Measurements from ENCODE around the gene RASAL3.

The RASAL3 gene

DNA sequence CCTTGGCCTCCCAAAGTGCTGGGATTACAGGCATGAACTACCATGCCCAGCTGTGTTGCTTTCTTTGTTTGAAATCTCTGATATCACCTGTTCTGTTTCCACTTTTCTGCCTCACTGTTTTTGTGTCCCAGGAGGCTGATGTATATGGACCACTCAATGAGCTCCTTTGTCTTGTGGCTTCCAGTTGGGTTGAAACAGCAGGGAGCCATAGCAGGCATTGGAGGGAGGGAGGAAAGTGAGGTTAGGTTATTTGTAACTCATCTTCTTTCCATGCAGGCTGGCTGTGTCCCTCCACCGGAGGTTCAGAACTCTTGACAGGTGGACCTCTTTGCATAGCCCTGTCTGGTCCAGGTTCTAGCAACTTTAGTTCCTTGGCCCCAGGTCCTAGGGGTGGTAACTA is 37.9 kb upstream of the RASAL3 start:
- in situ Hi-C loops (cut with MboI; ENCODE audit: low pct_unique_long_range_greater_than_20kb, low sequenced_read_pairs, unreplicated experiment): no loop called here
- no peak for DNase-seq (ENCODE audit: low spot score)
- TF ChIP-seq, protein P1, sequence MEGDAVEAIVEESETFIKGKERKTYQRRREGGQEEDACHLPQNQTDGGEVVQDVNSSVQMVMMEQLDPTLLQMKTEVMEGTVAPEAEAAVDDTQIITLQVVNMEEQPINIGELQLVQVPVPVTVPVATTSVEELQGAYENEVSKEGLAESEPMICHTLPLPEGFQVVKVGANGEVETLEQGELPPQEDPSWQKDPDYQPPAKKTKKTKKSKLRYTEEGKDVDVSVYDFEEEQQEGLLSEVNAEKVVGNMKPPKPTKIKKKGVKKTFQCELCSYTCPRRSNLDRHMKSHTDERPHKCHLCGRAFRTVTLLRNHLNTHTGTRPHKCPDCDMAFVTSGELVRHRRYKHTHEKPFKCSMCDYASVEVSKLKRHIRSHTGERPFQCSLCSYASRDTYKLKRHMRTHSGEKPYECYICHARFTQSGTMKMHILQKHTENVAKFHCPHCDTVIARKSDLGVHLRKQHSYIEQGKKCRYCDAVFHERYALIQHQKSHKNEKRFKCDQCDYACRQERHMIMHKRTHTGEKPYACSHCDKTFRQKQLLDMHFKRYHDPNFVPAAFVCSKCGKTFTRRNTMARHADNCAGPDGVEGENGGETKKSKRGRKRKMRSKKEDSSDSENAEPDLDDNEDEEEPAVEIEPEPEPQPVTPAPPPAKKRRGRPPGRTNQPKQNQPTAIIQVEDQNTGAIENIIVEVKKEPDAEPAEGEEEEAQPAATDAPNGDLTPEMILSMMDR (IDR thresholded peaks at IDR 0.05; ENCODE audit: extremely low read depth, insufficient read depth, missing control alignments): no peak

DNA sequence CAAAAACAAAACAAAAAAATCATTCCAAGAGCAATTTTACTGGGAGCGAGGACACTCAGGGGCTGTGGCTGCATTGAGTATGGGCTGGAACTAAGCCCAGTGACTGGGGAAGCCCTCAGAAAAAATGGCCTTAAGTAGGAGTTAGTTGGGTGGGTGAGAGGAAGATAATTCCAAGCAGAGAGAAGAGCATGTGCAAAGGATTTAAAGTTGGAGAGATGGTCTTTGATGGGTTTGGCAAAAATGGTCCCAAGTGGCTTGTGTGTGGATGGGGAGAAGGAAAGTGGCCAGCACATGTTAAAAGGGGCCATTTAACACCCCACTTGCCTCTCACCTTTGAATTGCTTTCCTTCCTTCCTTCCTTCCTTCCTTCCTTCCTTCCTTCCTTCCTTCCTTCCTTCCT is 37.3 kb upstream of the RASAL3 start:
- in situ Hi-C loops (cut with MboI; ENCODE audit: low pct_unique_long_range_greater_than_20kb, low sequenced_read_pairs, unreplicated experiment): no loop called here
- no peak for DNase-seq (ENCODE audit: low spot score)
- TF ChIP-seq, protein P1 (IDR thresholded peaks at IDR 0.05; ENCODE audit: extremely low read depth, insufficient read depth, missing control alignments): no peak

DNA sequence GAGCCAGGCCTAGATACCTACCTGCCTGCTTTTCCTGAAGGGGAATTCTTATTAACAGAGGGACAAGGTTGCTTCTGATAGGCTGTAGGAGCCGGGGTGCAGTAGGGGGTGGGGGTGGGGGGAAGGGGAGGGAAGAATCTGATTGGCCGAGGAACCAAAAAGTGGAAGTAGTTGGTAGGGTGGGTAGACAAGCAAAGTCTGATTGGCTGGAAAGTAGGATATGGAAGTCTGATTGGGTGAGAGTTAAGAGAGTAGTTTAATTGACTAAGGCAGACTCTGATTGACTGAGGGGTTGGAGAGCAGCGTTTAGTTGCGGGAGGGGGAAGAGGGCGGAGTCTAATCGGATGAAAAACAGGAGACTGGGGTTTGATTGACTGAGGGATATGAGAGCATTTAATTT is 34.6 kb upstream of the RASAL3 start:
- in situ Hi-C loops (cut with MboI; ENCODE audit: low pct_unique_long_range_greater_than_20kb, low sequenced_read_pairs, unreplicated experiment): no loop called here
- DNase-seq (ENCODE audit: low spot score): peak; percentile 5
- TF ChIP-seq, protein P1 (IDR thresholded peaks at IDR 0.05; ENCODE audit: extremely low read depth, insufficient read depth, missing control alignments): no peak

DNA sequence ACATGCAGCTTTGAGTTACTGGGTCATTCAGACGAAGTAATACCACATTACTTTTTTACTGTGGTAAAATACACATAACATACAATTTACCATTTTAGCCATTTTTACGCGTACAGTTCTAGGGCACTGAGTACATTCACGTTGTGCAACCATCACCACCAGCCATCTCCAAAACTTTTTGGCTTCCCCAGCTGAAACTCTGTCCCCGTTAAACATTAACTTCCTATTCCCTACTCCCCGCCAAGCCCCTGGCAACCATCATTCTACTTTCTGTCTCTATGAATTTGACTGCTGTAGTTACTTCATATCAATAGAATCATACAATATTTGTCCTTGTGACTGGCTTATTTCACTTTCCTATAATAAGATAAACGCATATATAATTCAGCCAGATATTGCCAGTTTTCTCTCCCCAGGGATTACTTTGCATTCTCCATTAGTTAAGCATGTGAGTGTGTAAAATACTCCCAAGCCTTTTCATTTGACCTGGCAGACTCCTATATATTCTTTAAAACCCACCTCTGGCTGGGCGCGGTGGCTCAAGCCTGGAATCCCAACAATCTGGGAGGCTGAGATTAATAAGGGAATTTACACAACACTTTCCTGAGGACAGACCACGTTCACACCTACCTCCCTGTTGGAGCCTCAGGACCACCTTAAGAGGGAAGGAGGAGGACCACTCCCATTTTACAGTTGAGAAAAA is 34.0 kb upstream of the RASAL3 start:
- in situ Hi-C loops (cut with MboI; ENCODE audit: low pct_unique_long_range_greater_than_20kb, low sequenced_read_pairs, unreplicated experiment): no loop called here

DNA sequence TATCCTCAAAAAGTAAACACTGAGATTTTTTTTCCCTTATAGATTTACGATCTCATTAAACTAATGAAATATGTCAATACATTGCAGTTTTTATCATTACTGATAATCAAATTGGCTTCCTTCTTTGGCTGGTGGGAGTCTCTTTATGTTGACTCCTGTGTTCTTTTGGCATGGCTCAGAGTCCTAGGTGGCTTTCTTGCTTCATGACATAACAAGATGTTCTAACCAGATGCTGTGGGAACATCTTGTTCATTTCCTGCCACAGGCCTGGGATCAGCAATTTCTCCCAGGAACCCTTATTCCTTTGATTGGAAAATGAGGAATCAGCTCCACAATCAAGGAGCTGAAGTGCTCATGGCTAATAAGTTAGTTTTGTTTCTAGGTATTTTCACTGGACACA is 30.8 kb upstream of the RASAL3 start:
- in situ Hi-C loops (cut with MboI; ENCODE audit: low pct_unique_long_range_greater_than_20kb, low sequenced_read_pairs, unreplicated experiment): no loop called here
- DNase-seq (ENCODE audit: low spot score): no peak
- TF ChIP-seq, protein P1 (IDR thresholded peaks at IDR 0.05; ENCODE audit: extremely low read depth, insufficient read depth, missing control alignments): no peak

More for the DNA sequence above, 34.0 kb upstream of the RASAL3 start:
- TF ChIP-seq, protein P1 (IDR thresholded peaks at IDR 0.05; ENCODE audit: extremely low read depth, insufficient read depth, missing control alignments): no peak
- DNase-seq (ENCODE audit: low spot score): no peak

DNA sequence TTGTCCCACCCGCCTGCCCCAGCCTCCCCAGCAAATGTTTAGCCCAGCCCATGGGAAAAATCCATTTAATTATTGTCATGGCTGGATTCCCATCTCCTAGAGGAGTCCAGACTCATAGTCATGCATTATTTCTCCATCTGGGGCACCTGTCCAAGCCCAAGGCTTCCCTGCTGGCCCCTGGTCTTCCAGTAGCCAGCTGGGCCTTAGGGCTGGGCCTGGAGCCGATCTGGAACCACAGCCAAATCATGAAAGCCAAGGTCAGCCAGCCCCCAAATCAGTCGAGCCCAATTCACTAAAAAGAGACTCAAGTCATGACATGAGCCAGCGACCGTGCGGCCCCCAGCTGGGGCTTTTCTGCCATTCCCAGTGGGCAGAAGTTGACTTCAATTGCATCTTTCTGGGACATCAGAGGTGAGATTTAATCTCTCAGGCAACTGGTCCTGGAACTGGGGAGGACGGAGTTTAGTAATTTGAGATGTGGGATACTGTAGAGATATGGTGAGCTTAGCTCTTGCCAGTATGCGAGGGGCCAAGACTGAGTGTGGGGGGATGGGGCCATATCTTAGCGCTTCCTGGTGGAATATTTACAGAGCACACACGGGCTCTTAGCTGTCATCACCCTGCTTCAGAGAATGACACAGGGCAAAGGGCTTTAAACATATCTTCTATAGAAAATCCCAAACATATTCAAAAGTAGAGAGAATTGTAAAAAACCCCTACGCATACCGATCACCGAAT is 24.3 kb upstream of the RASAL3 start:
- TF ChIP-seq, protein P1 (IDR thresholded peaks at IDR 0.05; ENCODE audit: extremely low read depth, insufficient read depth, missing control alignments): no peak
- in situ Hi-C loops (cut with MboI; ENCODE audit: low pct_unique_long_range_greater_than_20kb, low sequenced_read_pairs, unreplicated experiment): no loop called here
- no peak for DNase-seq (ENCODE audit: low spot score)
